Motor neuron (in vitro differentiated cells): ENCODE data around the gene TAF10. TPM values are rescaled to one million over a fixed set of nuclear protein-coding genes. Genes with fewer than 3 reads are reported as not detected.

Experiments
- ATAC-seq, 8 experiments: fragments of 200-7000 bp; cut with Tn5 transposase; replicated peaks in 6 of 8; 2 replicates each; pipeline ENCODE4 v1.8.0; 2021; ENCODE audit warnings: mild to moderate bottlenecking in 8 of 8, moderate library complexity in 8 of 8
- H3K27ac ChIP-seq, 2 donors: fragments of 250-450 bp; sonication (Bioruptor Pico); 2 replicates each; pipeline ENCODE4 v1.9.0; 2021; ENCODE audit warnings: antibody characterized with exemption in 2 of 2, mild to moderate bottlenecking in 2 of 2, moderate library complexity in 1 of 2
- H3K4me1 ChIP-seq, 2 donors: fragments of 250-450 bp; sonication (Bioruptor Pico); replicated peaks in 1 of 2; 2 replicates each; pipeline ENCODE4 v1.6.1; 2021; ENCODE audit warnings: antibody characterized with exemption in 2 of 2, mild to moderate bottlenecking in 2 of 2, moderate library complexity in 1 of 2
- H3K4me3 ChIP-seq, 5 donors: fragments of 250-450 bp; sonication (Bioruptor Pico); 2 replicates each; pipeline ENCODE4 v1.9.0; 2021; ENCODE audit warnings: antibody characterized with exemption in 5 of 5, mild to moderate bottlenecking in 5 of 5, moderate library complexity in 4 of 5
- WGBS, 10 experiments: fragments of 450-650 bp; shearing (Covaris generic); methylation state at CpG; one replicate each; pipeline ENCODE4 v1.0.0; 2022; 5-methylcytosine and 5-hydroxymethylcytosine counted together
- in situ Hi-C, 9 experiments: fragments of 400-800 bp; cut with MboI; loops; one replicate each; pipeline ENCODE4 v1.15.0; 2021; ENCODE audit warnings: low sequenced_read_pairs in 9 of 9, low pct_unique_long_range_greater_than_20kb in 2 of 9; ENCODE audit not compliant: unreplicated experiment in 9 of 9
- total RNA-seq, 8 experiments: library from RNA; unstranded; fragments of 300-600 nt; gene quantifications; 2 replicates each; pipeline versions ENCODE4 v1.2.3 to v1.2.4, GENCODE V29; 2022

TAF10 gene
- total RNA-seq, 8 experiments from 2014 or later = 64.9 to 163 (median 105) TPM

DNA sequence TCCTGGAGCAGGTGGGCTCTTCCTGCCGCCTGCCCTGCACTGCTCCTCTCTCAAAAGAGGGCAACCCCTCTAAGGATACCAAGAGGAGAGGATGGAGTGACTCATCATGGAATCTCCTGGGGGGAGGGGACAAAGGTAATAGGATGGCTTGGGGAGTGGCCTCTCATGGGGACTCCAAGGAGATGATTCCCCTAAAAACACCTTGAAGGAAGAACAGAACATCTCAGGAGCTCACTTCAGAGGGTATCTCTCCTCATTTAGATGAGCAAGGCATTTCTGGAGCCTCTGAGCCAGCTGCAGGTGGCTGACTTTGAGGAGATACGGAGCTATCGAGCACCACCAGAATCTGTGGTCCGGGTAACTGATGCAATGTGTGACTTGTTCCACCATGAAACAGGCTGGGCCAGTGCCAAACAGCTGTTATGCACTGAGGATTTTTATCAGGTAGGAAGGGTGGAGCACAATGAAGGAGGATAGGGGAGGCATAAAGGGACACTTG is 48.8 kb downstream of the TAF10 start:
- H3K4me3 ChIP-seq = no peak overlapping the region
- in situ Hi-C loops = no loop called here
- ATAC-seq = no peak
- no peaks in the 10 kb centered on the region for H3K4me1 ChIP-seq
- 92 to 100% methylated on average over 2 of the region's 4 CpGs; no CpG with 5 or more reads in 8 of the 10 experiments for WGBS, 10 experiments
- H3K27ac ChIP-seq = no peak overlapping the region

DNA sequence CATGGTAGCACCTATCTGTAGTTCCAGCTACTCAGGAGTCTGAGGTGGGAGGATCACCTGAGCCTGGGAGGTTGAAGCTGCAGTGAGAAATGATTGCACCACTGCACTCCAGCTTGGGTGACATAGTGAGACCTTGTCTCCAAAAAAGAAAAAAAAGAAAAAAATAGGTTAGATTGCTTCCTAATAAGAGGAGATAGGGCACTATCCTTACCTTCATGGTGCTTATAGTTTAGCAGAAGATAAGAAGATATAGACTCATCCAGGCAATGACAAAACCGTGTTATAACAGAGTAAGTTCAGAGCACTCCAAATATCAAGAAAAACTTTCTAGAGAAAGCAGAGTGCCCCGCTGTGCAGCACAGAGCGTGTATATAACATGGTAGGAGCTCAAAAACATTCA is 50.7 kb downstream of the TAF10 start:
- WGBS, 10 experiments = 80 to 100% (median 94%) methylated on average over 1 to 3 of the region's 3 CpGs; no CpG with 5 or more reads in 1 of the 10 experiments

More for the DNA sequence above, 50.7 kb downstream of the TAF10 start:
- in situ Hi-C loops = no loop called here
- Histone ChIP-seq H3K4me3 (no peak overlapping the region), H3K4me1 (no peaks in the 10 kb centered on the region), H3K27ac (no peak overlapping the region)
- ATAC-seq = no peak

Other genes with a start within 250 kb of the TAF10 start
- gene SMPD1, start 221.7 kb downstream of the TAF10 start, total RNA-seq = 10 to 100 TPM; 14.4 to 75.1 (median 21.0) TPM
- 100 to 1,000 TPM in 2 of 8 experiments, 10 to 100 TPM in 6; 21.1 to 131 (median 93.3) TPM for gene APBB1, start 193.1 kb downstream of the TAF10 start, total RNA-seq
- gene HPX, start 171.2 kb downstream of the TAF10 start, total RNA-seq = 1 to 10 TPM in 6 of 8 experiments, under 1 TPM in 2; 0.45 to 6.3 (median 1.2) TPM
- 10 to 100 TPM in 6 of 8 experiments, 1 to 10 TPM in 2; 5.8 to 30.3 (median 19.5) TPM for gene TRIM3, start 138.3 kb downstream of the TAF10 start, total RNA-seq
- gene ARFIP2, start 130.9 kb downstream of the TAF10 start, total RNA-seq = 10 to 100 TPM; 36.8 to 63.4 (median 57.2) TPM
- gene TIMM10B, start 130.7 kb downstream of the TAF10 start, total RNA-seq = 10 to 100 TPM; 18.4 to 46.1 (median 31.6) TPM
- 10 to 100 TPM in 4 of 8 experiments, 1 to 10 TPM in 4; 4.5 to 23.6 (median 10.0) TPM for gene DNHD1, start 114.9 kb downstream of the TAF10 start, total RNA-seq
- gene RRP8, start 8.6 kb downstream of the TAF10 start, total RNA-seq = 10 to 100 TPM; 13.9 to 21.7 (median 17.2) TPM
- gene ILK, start 8.4 kb downstream of the TAF10 start, total RNA-seq = 10 to 100 TPM; 47.9 to 93.5 (median 68.2) TPM
- 100 to 1,000 TPM in 1 of 8 experiments, 10 to 100 TPM in 4, 1 to 10 TPM in 3; 5.2 to 174 (median 23.3) TPM for gene TPP1, start 7.2 kb upstream of the TAF10 start, total RNA-seq
- gene DCHS1, start 43.6 kb upstream of the TAF10 start, total RNA-seq = 10 to 100 TPM in 5 of 8 experiments, 1 to 10 TPM in 3; 3.9 to 45.4 (median 24.3) TPM
- 100 to 1,000 TPM in 1 of 8 experiments, 10 to 100 TPM in 7; 39.8 to 118 (median 56.9) TPM for gene MRPL17, start 71.1 kb upstream of the TAF10 start, total RNA-seq
- gene OR2AG2, start 159.8 kb upstream of the TAF10 start, total RNA-seq = 1 to 10 TPM in 1 of 8 experiments, under 1 TPM in 7; 0.05 to 1.3 (median 0.35) TPM
- 1 to 10 TPM in 1 of 8 experiments, under 1 TPM in 7; 0.05 to 1.7 (median 0.28) TPM for gene OR2AG1, start 170.8 kb upstream of the TAF10 start, total RNA-seq
- 1 to 10 TPM in 1 of 8 experiments, under 1 TPM in 7; 0.08 to 1.3 (median 0.28) TPM for gene OR6A2, start 187.5 kb upstream of the TAF10 start, total RNA-seq
- 1 to 10 TPM in 2 of 8 experiments, under 1 TPM in 3, not detected in 3; 0.16 to 1.8 (median 0.76) TPM for gene OR10A5, start 233.5 kb upstream of the TAF10 start, total RNA-seq